GM23248 (cell line): ENCODE measurements around the gene APBA3.

Experiments
- EZH2 ChIP-seq: fragments of 200-600 bp; sonication (generic); IDR thresholded peaks from 2 replicates; pipeline ENCODE4 v1.6.1; 2018; ENCODE audit warnings: antibody characterized with exemption, mild to moderate bottlenecking; ENCODE audit not compliant: insufficient read depth, poor library complexity, severe bottlenecking
- EZH2phosphoT487 ChIP-seq: fragments of 200-600 bp; sonication (generic); IDR thresholded peaks from 2 replicates; pipeline ENCODE4 v1.6.1; 2018; ENCODE audit warnings: antibody characterized with exemption, moderate library complexity, mild to moderate bottlenecking, low read depth; ENCODE audit not compliant: insufficient read depth

DNA sequence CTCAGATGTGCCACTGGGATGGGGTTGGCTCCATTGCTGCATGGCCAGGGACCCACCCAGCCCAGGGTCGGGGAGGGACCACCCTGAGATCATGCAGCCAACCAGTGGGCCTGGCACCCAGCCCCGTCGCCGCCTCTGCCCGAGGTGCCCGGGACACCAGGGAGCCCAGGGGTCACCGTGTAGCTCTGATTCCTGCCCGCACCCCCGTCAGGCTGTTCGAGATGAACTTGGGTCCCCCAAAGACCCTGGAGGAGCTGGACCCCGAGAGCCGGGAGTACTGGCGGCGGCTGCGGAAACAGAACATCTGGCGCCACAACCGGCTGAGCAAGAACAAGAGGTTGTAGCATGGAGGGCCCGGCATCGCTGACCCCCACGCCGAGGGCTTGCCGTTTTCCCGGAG, 5.6 kb upstream of the APBA3 start:
- TF ChIP-seq EZH2phosphoT487 (no peak), EZH2 (no peak)
